Measurements from ENCODE around the gene APBA2.

APBA2 gene

GRCh38 chr15:28957606-28958498 is 72.1 kb downstream of the APBA2 start:
- no peak for DNase-seq (ENCODE audit: low spot score)

DNA sequence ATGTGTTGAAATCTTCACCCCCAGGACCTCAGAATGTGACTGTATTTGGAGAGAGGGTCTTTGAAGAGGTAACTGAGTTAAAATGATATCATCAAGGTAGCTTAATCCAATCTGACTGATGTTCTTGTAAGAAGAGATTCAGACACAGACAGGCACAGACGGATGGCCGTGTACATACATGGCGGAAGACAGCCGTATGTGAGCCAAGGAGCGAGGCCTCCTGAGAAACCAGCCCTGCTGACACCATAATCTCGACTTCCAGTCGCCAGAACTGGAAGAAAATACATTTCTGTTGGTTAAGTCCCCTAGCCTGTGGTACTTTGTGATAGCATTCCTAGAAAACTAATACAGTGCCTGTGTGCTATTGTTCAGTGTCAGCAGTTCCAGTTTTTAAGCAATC is 73.6 kb downstream of the APBA2 start:
- no peak for DNase-seq (ENCODE audit: low spot score)

DNA sequence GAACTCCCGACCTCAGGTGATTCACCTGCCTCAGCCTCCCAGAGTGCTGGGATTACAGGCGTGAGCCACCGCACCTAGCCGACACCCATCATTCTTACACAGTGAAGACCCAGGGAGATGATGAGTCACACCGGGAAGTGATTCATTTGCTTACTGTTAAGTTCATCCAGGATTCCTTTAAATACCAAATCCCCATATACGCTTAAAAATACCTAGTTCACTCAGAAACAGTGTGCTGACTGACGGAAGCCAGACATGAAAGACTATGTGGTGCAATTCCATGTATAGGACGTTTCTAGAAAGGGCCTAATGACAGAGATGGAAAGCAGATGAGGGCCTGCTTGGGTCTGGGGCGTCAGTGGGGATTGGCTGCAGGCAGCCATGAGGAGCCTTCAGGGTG is 75.2 kb downstream of the APBA2 start:
- DNase-seq (ENCODE audit: low spot score), result peak; percentile 63

DNA sequence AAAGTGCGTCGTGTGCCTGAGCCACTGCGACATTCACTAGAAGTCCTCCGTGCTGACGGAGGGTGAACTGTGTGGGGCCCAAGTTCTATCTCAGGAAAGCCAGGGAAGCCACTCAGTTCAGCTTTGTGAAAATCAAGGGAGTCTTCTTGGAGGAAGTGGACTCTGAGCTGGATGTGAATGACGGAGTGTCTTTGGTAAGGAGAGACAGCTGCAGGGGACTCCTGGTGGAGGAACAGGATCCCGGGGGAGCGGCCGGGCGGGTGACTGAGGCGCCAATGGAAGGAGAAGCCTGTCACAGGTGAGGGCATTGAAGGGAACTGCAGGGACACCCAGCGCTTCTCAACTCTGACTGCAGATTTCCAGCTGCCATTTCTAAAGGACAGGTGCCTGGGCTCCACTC is 75.6 kb downstream of the APBA2 start:
- DNase-seq (ENCODE audit: low spot score), result no peak

DNA sequence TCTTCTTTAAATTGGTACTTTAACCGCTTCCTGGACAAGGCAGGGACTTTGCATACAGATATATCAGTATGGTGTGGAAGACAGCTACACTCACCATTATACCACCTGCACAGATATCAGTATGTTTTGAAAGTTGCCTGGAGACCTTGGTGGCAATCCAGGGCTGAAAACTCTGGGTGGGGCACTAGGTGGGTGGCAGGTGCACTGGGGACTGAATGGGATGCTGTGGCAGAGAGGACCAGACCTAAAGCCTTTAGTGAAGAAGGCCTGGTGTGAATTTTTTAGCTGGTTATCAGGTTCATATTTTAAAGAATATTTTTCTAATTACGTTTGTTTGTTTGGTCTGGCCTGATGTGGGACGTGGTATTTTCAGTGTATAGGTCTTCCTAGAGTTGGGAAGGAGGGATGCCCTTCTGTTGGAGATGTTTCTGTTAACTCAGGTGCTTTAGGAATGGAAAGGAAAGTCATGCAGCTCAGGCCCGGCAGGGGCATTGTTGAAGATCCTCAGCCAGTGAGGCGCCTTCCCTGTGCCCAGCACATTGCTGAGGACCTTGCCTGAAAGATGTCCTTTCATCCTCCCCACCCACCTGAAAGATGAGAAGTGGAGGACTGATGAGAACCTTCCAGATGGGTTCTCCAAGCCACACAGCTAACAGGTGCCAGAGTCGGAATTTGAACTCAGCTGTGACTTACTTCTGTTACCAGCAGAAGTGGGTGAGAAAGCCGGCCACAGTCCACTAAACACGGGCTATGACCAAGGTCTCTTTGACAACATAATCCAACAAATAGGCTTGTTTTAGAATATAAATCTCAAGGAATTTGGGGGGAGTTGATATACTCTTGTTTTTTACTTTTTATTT is 77.3 kb downstream of the APBA2 start:
- no peak for DNase-seq (ENCODE audit: low spot score)

- DNase-seq (ENCODE audit: low spot score), result no peak
Observed at GRCh38 chr15:28963711-28964081, 77.9 kb downstream of the APBA2 start.

DNA sequence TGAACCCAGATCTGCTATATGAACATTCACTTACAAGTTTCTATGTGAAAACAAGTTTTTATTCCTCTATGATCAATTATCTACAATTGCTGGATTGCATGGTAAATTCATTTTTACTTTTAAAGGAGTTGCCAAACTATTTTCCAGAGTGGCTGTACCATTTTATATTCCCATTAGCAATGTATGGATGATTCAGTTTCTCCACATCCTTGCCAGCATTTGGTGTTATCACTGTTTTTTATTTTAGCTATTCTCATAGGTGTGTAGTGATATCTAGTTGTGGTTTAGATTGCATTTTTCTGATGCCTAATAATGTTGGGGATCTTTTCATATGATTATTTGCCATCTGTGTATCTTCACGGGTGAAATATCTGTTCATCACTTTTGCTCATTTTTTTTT is 78.3 kb downstream of the APBA2 start:
- DNase-seq (ENCODE audit: low spot score), result no peak

GRCh38 chr15:28967066-28967465 is 81.3 kb downstream of the APBA2 start:
- no peak for DNase-seq (ENCODE audit: low spot score)

- DNase-seq (ENCODE audit: low spot score), result no peak
Observed at GRCh38 chr15:28967990-28968389, 82.2 kb downstream of the APBA2 start.

- DNase-seq (ENCODE audit: low spot score), result no peak
Observed at GRCh38 chr15:28969511-28970085, 83.8 kb downstream of the APBA2 start.

- no peak for DNase-seq (ENCODE audit: low spot score)
Observed at GRCh38 chr15:28974142-28974541, 88.4 kb downstream of the APBA2 start.

DNA sequence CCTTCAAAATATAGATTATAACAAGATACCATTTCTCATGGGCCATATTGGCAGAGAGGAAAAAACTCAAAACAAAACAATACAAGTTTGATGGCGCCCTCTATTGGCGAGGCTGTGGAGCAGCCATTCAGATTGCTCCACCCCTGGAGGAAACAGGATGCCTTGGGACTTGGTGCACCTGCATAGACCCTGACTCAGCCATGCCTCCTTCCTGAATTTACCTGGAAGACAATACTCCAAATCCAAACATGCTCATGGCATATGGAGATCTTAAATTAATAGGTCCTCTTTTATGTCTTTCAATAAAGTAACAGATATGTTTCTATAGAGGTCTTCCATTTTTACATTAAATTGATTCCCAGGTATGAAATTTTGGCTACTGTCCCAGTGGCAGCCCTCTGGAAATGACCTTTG is 90.0 kb downstream of the APBA2 start:
- peak; percentile 44 for DNase-seq (ENCODE audit: low spot score)

DNA sequence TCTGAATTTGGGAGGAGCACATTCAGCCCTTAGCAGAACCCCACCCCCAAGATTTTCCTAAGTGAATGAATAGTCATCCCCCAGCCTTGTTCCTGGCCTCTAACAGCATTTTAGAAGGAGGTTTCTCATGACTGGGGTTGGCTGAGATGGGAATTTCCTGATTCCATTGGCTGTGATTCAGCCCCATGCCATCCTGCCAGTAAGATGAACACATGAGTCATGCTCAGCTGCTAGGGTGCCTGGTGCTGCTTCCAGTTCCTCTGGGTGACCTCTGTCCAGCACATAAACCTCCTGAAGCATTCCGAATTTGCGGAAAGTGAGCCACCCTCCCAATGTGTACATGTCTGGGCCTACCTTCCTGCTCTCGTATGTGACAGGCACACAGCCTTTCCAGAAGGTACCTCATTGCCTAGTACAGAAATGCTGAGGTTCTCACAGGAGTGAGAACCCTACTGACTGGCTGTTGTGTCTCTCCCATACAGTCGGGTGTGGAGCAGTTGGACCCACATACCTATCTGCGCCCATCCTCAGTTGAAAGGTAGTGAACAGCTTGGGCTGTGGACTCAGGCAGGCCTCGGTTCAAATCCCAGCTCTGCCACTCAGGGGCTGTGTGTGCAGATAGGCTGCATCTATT is 91.7 kb downstream of the APBA2 start:
- peak; percentile 74 for DNase-seq (ENCODE audit: low spot score)

- no peak for DNase-seq (ENCODE audit: low spot score)
Observed at GRCh38 chr15:28978011-28978378, 92.2 kb downstream of the APBA2 start.

- no peak for DNase-seq (ENCODE audit: low spot score)
Observed at GRCh38 chr15:28978661-28979060, 92.9 kb downstream of the APBA2 start.

DNA sequence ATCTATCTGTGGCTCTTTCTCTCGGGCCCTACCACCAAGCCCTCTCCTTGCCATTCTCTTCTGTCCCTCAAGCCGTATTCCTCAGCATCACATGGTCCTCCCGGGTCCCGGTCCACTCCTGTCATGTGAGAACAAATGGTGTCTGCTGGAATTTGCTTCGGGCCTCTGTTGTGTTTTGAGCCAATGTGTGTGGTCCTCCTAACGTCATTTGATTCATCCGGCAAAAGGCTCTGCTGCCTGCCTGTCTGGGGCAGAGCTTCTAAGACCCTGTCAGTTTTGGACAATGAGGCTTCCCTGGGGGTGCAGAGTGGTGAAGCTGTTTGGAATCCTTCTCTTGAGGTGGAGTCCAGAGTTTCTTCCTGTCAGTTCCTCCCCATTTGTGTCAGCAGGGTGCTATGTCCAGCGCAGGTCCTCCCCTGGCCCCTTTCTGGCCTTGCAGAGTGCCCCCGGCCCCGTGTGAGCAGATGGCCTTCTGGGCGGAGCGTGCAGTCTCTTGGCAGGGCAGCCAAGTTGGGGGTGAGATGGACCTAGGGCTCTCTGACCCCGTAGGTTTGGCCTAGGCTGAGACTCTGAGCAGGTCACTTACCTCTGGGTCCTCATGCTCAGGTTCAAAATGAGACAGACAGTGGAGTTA is 93.6 kb downstream of the APBA2 start:
- DNase-seq (ENCODE audit: low spot score), result no peak

GRCh38 chr15:28980709-28981350 is 95.1 kb downstream of the APBA2 start:
- no peak for DNase-seq (ENCODE audit: low spot score)

GRCh38 chr15:28981351-28981720 is 95.6 kb downstream of the APBA2 start:
- DNase-seq (ENCODE audit: low spot score), result no peak

DNA sequence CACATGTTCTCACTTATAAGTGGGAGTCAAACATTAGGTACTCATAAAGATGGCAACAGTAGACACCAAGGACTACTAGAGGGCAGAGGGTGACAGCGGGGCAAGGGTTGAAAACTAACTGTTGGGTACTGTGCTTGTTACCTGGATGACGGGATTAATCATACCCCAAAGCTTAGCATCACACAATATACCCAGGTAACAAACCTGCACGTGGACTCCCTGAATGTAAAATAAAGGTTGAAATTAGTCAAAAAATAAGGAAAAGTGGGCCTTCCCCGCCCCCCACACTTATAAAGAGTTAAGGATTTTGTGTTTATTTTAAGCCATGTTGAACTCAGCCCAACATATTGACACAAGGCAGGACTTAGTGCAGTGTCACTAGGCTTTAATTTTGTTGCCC is 96.1 kb downstream of the APBA2 start:
- DNase-seq (ENCODE audit: low spot score), result no peak

GRCh38 chr15:28982886-28983285 is 97.1 kb downstream of the APBA2 start:
- no peak for DNase-seq (ENCODE audit: low spot score)

Data from SW480 (cell line).